ENCODE results near the gene FXYD6.

The FXYD6 gene

DNA sequence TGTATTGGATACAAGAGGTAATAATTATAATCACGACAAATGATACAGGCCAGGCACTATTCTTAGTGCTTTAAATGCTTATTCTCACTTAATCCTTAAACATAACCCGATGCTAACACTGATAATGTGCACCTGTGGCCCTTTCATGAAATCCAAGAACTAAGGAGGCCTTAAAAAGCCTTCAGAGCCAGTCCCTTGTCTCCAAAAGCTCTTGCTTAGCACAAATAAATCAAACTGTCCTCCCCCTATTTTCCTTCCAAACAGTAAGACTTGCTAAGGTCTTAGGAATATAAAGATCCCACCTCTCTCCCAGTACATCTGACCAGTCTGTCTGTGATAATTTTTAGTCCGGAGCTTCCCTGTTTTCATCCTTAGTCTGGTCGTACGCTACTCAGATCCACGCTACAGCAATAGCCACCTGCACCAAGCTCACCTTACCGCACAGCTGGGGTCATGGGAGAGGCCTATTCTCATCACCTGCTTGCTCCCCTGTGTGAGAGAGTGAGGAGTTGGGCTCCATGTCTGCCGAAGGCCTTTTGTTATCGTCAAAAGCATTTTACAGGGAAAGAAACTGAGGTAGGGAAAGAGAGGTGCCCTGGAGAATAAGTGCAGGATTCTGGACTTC is 16.9 kb downstream of the FXYD6 start:
- TF ChIP-seq, protein P1, sequence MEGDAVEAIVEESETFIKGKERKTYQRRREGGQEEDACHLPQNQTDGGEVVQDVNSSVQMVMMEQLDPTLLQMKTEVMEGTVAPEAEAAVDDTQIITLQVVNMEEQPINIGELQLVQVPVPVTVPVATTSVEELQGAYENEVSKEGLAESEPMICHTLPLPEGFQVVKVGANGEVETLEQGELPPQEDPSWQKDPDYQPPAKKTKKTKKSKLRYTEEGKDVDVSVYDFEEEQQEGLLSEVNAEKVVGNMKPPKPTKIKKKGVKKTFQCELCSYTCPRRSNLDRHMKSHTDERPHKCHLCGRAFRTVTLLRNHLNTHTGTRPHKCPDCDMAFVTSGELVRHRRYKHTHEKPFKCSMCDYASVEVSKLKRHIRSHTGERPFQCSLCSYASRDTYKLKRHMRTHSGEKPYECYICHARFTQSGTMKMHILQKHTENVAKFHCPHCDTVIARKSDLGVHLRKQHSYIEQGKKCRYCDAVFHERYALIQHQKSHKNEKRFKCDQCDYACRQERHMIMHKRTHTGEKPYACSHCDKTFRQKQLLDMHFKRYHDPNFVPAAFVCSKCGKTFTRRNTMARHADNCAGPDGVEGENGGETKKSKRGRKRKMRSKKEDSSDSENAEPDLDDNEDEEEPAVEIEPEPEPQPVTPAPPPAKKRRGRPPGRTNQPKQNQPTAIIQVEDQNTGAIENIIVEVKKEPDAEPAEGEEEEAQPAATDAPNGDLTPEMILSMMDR (conservative IDR thresholded peaks at IDR 0.05; ENCODE audit: low read depth) = no peak
- no peak overlapping the region for H3K27ac ChIP-seq
- ChIA-PET POLR2A (ENCODE audit: low non-redundant PET) (no interaction called here), CTCF (no interaction called here)
- DNase-seq (ENCODE audit: low spot score) = no peak

DNA sequence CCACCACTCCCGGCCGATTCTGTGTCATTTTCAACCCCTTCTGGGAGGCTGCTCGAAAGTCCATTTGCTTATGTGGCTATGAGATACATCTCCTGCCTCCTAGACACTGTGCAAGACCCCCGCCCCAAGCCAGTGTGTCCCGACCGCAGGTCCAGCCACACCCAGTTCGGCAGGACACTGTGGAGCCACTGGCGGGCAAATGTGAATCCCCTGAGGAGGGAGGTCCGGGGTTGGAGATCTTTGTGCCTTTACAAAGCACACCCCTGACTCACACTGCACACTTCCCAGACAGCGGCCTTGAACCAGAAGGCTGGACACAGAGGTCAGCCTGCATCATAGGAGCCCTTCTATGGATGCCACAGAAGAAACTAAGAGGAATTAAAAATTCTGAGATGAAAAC is 17.4 kb downstream of the FXYD6 start:
- DNase-seq (ENCODE audit: low spot score) = no peak
- TF ChIP-seq, protein P1 (conservative IDR thresholded peaks at IDR 0.05; ENCODE audit: low read depth) = no peak
- CTCF ChIA-PET = no interaction called here
- POLR2A ChIA-PET (ENCODE audit: low non-redundant PET) = no interaction called here
- H3K27ac ChIP-seq = no peak overlapping the region

DNA sequence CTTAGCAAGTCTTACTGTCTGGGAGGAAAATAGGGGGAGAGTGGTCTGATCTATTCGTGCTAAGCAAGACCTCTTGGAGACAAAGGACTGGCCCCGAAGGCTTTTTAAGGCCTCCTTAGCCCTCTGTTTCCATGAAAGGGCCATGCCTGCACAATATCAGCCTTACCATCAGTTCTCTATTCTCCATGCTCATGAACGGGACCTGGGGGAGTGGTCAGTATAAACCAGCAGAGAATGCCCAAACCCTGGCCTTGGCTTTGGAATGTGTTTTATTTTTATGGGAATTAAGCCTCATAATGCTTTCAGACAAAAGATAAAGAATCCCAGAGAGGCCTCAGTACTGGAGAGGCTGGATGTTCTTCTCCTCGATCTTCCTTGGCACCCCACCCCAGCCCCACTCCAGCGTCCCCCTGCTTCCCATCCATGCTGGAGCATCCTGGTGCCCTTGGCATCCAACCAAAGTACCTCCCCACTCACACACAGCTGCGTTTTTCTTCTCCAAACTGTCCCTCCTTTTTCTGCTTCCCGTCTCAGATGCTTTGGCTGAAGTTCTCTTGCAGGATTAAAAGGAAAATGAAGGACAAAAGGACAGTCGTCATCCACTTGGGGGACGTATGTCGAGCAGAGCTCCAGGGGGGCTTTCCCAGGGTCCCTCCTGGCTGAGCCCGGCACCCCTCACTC is 18.6 kb downstream of the FXYD6 start:
- POLR2A ChIA-PET (ENCODE audit: low non-redundant PET) = interaction anchor here (0.6 kb wide), 1 partner anchor 43 kb away, joined by 3 read pairs; no protein-coding TSS in a partner anchor
- DNase-seq (ENCODE audit: low spot score) = no peak
- TF ChIP-seq, protein P1 (conservative IDR thresholded peaks at IDR 0.05; ENCODE audit: low read depth) = no peak
- no peak overlapping the region for H3K27ac ChIP-seq
- CTCF ChIA-PET = interaction anchor here (0.7 kb wide), 1 partner anchor 287 kb away, joined by 4 read pairs; no protein-coding TSS in a partner anchor

DNA sequence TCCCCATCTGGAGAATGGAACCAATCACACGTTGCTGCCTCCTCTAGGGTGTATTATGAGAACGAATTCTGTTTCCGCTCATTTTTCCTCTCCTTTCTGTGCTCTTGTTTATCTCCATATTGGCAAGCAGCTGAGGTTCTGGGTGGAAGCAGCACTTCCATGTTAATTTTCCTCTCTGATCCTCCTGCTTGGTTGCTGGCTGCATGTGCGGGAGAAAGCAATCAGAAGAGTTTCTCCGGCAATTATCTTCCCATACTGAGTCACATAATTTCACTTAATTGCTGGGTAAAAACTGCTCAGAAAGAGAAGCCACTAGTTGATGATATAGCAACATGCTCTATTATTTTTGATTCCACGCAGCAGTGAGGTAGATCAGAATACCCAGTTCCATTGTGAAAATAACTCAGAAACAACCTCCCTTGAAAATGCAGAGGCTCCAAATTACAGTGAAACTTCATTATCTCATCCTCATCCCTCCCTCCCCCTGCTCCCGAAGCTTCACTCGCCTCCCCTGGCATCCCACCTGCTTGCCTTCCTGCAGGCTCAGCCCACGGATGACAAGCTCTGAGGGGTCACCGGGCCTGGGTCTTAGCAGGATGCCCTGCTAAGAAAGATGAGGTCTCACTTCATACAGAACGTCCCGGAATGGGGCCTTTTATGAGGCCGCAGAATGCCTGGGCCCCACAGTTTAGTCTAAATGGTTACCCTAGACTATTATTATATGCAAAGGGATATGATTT is 20.4 kb downstream of the FXYD6 start:
- CTCF ChIA-PET = no interaction called here
- DNase-seq (ENCODE audit: low spot score) = no peak
- TF ChIP-seq, protein P1 (conservative IDR thresholded peaks at IDR 0.05; ENCODE audit: low read depth) = no peak
- no peak overlapping the region for H3K27ac ChIP-seq
- POLR2A ChIA-PET (ENCODE audit: low non-redundant PET) = no interaction called here

DNA sequence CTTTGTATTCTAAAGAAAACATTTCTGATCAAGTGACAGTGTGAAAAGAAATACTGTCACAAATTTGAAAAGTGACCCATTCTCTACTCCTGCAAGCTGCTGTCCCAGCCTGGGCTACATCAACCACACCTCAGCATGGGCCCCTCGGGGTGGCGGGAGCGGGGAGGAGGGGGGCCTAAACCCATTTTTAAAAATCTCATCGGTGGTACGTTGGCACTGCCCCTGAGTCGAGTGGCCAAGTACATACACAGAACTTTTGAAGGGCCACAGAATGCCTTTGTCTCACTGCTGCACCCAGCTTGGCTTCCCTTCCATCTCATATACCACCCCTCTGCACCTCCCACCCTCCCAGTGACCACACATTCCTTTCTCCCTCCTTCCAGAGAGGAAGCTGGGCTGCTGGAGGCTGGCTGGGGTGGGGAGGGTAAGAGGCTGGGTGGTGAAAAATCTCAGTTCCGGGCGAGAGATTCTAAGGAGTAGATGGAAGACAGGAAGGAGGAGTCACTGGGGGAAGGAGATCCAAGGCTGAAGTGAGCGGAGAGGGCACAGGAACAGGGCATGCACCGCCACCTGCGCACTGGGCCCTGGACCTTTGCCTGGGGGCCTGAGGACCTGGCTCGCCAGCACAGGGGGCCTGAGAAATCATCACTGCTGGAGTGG is 21.1 kb downstream of the FXYD6 start:
- TF ChIP-seq, protein P1 (conservative IDR thresholded peaks at IDR 0.05; ENCODE audit: low read depth) = no peak
- no peak overlapping the region for H3K27ac ChIP-seq
- DNase-seq (ENCODE audit: low spot score) = no peak
- ChIA-PET POLR2A (ENCODE audit: low non-redundant PET) (no interaction called here), CTCF (no interaction called here)

DNA sequence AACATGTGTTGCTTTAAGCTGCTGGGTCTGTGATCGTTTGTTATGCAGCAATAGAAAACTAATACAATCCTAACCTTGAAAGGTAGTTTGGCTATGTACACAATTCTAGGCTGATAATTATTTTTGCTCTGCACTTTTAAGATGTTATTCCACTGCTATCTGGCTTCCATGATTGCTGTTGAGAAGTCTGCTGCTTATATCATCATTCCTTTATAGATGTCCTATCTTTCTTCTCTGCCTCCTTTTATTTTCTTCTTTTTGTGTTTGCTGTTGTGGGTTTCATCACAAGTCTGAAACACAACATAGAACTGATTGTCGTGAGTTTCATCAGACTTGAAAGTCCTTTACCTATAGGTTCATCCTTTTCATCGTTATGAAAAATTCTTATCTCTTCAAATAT is 24.1 kb downstream of the FXYD6 start:
- POLR2A ChIA-PET (ENCODE audit: low non-redundant PET) = no interaction called here
- no peak for DNase-seq (ENCODE audit: low spot score)
- TF ChIP-seq, protein P1 (conservative IDR thresholded peaks at IDR 0.05; ENCODE audit: low read depth) = no peak
- CTCF ChIA-PET = no interaction called here
- no peak overlapping the region for H3K27ac ChIP-seq

All from RWPE1 (cell line).